Hematopoietic multipotent progenitor cell (in vitro differentiated cells): Measurements from ENCODE around the gene TBC1D20. TPM values are rescaled to one million over a fixed set of nuclear protein-coding genes. Genes with fewer than 3 reads are reported as not detected.
"Not testable (repeated sequence)": the region's sequence is repeated elsewhere in the genome, so short reads cannot be mapped to it uniquely, and the experiment has no call there.

Experiments
- DNase-seq, 3 donors: peaks; one replicate each; pipeline ENCODE4 v3.0.0-alpha.2; 2011 to 2015; ENCODE audit warnings: low read depth in 2 of 3, low spot score in 2 of 3
- total RNA-seq: library from RNA; depleted of rRNA; stranded (reverse); fragments of >200 nt; gene quantifications from one replicate; pipeline ENCODE4 v1.2.3, GENCODE V29; 2012

TBC1D20 gene
- total RNA-seq, 1 donor, result 32.9 TPM

DNA sequence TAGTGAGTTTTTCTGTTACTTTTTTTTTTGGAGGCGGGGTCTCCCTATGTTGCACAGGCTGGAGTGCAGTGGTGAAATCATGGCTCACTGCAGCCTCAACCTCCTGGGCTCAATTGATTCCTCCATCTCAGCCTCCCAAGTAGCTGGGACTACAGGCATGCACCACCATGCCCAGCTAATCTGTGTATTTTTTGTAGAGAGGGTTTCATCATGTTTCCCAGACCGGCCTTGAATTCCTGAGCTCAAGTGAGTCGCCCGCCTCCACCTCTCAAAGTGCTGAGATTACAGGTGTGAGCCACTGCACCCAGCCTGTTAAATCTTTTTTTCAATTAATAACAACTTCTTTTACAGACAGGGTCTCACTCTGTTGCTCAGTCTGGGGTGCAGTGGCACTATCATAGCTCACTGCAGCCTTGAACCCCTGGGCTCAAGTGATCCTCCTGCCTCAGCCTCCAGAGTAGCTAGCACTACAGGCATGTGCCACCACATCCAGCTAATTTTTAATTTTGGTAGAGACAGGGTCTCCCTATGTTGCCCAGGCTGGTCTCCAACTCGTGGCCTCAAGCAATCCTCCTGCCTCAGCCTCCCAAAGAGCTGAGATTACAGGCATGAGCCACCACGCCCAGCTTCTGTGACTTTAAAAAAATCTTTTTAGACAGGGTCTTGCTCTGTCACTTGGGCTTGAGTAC is 14.4 kb upstream of the TBC1D20 start:
- not testable (repeated sequence) for DNase-seq

DNA sequence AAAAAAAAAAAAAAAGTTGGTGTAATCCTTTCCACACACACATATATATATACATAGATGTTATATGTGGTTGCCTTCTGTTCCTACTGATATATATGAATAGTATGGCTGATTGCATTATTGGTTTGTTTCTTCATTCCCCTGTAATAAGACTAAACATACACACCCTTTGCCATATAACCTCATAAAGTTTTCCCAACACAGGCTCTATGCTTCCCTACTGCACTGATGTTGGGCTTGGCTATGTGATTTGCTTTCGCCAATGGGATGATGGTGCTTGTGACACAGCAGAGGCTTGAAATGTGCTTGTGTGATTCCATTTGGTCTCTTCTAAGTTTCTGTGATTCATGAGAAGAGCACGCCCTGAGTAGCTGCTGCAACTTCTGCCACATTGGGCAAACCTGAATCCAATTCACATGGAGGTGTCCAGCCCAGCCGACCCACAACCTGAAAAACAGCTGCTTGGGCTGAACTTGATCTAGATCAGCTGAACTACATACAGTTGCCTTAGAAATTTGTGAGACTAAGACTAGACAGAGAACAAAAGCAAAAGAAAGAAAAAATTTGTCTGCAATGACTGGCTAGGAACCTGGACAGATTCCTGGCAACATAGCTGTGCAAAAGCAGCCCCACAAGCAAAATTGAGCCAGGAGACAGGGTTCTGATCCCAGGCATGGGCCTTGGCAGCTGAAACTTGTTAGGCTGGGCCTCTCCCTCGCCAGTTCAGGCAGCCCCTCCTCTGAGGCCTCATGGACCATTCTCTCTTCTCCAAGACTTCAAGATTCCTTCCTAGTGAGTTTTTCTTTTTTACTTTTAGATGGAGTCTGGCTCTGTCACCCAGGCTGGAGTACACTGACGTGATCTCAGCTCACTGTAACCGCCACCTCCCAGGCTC is 13.4 kb upstream of the TBC1D20 start:
- DNase-seq, result no peak

DNA sequence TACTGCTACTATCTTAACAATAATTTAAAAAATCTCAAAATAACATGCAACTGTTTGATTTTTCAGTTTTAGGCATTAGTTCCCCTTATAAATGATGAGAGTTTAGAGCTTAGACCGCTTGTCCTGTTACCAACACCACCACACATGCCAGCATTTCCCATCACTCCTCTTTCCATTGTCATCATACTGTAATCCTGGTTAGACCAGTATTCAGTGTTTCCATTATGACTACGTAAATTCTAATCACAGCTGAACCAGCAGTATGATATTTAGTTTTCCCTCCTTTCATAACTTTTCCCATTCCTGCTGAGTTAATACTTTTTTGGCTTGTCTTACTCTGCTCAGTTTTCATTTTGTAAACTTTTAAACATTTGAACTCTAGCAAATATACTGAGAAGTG is 12.2 kb upstream of the TBC1D20 start:
- DNase-seq, result no peak

DNA sequence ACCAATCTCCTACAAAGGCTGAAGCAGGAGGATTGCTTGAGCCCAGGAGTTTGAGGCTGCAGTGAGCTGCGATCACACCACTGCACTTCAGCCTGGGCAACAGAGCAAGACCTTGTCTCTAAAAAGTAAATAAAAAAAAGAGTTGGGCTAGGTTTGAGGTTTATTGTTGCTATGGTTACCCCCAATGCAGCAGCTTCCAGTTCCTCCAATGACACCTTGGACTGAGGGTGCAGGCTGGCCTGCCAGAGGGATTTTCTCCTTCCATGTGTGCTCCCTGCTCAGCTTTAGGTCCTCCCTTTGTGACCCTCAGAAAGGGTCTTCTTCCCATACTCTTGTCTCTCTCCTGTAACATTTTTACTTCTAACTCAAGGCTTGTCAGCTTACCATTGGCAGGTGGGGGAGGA is 10.6 kb upstream of the TBC1D20 start:
- peak in 1 of 3 donors; percentile 7 for DNase-seq

DNA sequence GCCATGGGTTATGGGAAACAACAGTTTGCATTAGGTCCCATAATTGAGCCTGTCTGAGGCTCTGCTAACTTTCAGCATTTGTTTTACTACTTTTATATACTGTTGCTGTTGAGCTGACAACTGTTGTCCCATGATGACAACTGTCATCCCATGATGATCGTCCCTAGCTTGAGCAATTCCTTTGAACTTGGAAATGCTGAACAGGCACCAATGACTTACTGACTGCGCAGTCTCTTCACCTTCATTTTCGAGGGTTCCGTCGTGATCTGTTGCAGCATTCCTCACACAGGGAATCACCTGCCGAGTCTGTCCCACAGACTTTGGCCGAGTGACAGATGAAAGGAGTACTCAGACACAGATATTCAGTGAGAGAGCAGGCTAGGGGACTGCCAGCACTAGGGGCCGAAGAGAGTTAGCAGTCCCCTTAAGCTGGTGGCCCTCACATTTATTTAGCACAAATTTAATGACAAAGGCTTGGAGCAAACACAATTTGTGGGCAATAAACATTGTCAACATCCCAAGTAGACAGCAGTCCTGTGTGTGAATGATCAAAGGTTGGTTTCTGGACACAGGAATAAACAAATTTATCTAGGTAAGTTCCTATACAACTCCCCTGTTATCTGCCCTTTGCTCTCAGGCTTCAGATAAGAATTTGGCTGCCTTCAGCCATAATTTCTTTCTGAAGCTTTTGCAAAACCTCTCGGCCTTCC is 10.0 kb upstream of the TBC1D20 start:
- no peak for DNase-seq

DNA sequence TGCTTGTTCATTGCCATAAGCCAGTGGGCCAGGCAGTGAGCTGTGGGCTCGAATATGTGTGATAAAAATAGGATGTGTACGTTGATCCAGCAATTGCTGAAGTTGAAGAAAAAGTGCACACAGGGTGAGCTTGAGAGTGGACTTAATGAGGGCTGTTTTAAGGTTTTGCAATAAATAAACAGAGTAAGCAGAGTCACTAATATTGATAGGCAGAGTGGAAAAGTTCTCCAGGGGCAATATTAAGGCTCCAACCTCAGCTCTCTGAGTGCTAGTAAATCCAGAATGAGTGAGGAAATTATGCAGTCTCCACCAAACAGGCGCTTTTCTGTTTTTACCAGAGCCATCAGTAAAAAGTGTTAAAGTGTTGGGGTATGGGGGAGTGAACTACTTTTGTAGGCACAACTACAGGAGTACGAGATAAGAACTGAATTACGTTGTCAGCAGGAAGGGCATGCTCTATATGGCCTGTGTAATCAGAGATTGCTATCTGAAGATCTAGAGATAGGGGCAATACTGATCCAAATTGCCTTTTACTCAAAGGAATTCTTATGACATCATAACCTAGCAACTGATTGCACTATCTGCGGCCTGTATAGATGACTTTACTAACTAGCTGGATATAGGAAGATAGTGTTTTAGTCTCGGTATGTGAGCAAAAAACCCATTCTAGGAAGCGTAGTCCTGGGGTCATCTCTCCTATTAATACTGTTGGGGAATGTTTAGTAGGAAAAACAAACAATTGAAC is 7.6 kb upstream of the TBC1D20 start:
- no peak for DNase-seq

DNA sequence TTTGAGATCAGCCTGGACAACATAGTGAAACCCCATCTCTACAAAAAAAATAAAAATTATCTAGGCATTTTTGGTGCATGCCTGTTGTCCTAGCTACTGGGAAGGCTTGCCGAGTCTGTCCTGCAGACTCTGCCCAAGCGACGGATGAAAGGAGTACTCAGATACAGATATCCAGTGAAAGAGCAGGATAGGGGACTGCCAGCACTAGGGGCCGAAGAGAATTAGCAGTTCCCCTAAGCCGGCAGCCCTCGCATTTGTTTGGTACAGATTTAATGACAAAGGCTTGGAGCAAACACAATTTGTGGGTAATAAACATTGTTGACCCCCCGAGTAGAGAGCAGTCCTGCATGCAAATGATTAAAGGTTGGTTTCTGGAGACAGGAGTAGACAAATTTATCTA is 5.4 kb upstream of the TBC1D20 start:
- DNase-seq, result no peak

DNA sequence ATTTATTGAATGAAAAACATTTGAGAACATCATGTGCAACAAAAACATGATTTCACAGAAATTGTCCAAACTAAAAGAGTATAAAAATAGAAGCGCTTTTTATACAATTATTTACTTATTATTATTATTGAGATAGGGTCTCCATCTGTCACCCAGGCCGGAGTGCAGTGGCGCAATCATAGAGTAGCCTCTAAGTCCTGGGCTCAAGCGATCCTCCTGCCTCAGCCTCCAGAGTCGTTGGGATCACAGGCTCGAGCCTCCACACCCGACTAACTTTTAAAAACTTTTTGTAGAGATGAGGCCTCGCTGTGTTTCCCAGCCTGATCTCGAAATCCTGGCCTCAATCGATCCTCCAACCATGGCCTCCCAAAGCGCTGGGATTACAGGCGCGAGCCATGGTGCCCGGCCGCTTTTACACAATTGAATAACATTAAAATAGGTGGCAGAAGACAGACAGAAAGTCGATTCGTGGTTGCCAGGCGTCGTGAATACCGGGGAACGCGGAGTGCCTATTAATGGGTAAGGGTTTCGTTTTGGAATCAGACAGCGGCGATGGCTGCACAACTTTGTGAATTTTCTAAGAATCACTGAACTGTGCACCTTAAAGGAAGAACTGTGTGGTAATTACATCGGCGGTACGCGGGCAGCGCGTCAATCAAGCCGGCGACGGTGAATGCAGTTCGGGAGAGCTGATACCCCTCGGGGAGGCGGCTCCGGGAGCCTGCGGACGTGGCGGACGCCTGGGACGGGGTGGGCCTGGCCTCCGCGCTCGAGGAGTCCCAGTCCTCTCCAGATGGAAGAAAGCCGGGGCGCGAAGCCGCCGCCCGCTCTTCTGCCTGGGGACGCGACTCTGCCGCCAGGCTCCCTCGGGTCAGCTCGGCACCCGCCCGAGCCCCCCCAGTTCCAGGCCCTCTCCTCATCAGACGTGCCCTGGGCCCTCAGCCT is 807 bp downstream of the TBC1D20 start:
- DNase-seq, result no peak

DNA sequence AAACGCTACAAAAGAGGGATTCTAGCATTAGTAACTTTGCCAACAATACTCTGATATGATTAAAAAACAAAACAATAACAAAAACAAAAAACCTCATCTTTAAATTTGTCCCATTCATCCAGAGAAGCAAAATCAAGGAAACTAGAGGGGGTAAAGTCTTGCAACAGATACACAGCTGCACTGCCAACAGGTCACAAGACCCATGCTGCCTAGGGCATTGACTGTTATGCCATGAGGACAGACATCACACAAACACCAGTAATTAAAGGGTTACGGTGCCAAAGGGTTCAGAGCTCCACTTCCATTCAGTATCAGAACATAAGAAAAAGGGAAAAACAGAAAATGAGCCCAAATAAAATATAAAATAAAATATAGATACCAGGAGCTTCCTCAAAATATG is 1.6 kb downstream of the TBC1D20 start:
- no peak for DNase-seq

DNA sequence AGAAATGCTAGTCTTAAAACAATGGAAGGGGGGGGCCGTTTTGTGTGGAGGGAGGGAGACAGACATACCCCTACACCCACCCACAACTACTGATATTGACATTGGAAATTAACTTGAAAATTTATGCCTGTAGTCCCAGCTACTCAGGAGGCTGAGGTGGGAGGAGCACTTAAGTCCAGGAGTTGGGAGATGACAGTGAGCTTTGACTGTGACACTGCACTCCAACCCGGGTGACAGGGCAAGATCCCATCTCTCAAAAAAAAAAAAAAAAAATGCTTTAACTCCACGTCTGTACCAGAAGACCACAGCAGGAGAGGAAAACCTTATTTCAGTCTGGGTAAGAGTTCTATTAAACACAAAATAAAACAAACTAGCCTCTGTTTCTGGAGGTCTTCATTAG is 2.2 kb downstream of the TBC1D20 start:
- DNase-seq, result no peak

DNA sequence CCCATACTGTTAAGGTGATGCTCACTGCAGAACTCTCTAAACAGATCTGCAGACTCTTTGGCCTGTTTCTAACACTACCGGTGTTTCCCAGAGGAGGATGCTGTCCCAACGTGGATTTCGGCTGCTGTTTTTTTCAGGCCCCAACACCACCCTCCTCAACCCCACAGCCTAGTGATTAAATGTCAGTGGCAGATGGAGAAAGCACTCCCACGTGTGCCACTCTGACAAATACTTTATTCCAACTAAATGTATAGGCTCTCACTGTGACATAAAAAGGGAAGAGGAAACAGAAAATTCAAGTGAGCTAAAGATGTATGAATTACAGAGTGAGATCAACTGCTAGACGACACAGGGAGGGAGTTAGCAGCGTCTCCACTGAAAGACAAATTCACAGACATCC is 3.6 kb downstream of the TBC1D20 start:
- DNase-seq, result no peak

DNA sequence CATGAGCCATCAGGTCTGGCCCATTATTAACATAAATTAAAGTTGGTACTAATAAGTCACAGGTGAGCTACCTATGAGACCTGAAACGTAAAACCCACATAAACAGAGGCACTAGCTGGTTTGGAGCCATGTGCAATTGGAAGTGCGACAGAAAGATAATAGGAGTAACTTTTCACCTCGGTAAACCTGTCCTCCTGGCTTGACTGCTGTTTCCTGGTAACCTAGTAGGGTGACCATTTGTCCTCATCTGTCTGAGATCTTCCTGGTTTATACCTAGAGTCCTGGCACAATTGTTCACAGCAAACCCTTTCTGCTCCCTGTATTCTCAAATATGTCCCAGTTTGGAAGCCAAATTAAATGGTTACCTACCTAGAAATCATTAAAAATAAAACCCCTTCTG is 7.4 kb downstream of the TBC1D20 start:
- DNase-seq, result no peak

DNA sequence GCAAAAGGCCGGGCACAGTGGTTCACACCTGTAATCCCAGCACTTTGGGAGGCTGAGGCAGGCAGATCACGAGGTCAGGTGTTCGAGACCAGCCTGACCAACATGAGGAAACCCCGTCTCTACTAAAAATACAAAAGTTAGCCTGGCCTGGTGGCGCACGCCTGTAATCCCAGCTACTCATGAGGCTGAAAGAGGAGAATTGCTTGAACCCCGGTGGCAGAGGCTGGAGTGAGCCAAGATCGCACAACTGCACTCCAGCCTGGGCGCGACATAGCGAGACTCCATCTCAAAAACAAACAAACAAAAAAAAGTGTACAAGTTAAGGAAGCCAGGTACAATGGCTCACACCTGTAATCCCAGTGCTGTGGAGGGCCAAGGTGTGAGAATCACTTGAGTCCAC is 10.3 kb downstream of the TBC1D20 start:
- DNase-seq, result not testable (repeated sequence)

DNA sequence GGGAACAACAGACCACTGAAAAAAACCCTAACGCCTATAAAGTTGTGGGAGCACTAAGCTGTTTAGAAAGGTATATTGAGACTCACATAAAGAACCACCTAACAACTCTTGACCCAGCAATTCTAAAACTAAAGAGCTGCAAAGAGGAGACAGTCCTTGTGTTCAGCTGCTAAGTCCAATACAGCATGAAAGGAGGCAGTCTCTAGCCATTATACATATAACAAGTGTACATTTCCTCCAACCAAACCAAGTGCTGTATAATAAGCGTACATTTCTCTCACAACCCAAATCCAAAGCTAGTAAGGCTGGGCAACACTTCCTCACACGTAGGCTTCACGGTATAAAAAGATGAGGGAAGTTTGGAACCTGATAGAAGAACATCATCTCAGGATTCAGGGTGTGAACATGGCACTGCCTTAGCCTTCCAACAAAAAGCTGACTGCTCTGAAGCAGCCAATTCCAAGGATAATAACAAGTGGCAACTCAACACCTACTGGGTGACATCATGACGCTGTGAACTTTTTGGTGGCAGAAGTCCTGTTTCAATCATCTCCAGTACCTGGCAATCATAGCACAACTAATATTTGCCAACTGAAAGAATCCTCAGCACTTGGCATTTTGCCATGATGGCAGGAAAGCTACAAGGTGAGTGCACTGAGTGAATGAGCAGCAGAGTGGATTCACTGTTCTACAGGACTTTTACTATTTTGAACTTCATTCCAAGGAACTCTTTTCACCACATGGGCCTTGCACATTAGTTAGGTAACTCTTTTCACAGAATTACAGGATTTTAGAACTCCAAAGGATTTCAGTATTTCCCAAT is 16.6 kb downstream of the TBC1D20 start:
- DNase-seq, result no peak

DNA sequence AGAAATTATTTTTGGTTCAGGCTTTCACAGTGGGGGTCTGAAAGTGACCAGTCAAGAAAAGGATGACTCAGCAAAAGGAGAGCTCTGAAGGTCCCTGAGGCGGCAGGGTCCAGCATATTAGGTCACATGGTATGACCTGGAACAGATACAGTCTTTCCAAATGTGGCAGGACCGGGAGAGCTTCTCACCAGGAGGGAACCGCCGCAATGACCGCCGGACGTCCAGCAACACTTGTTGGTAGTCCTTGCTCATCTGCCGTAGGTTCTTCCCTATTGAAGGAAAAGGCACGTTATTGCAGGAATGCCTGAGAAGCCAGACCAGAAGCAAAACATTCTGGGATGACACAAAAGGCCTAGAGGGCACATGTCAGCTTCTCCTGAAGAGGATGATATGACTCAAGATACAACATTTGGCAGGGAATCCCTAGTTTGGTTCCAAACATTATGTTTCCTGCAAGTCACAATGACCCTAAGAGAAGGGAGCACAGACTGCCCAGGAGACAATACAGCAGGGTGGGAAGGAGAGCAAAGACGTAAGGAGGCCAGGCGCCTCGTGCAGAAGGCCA is 17.4 kb downstream of the TBC1D20 start:
- no peak for DNase-seq

DNA sequence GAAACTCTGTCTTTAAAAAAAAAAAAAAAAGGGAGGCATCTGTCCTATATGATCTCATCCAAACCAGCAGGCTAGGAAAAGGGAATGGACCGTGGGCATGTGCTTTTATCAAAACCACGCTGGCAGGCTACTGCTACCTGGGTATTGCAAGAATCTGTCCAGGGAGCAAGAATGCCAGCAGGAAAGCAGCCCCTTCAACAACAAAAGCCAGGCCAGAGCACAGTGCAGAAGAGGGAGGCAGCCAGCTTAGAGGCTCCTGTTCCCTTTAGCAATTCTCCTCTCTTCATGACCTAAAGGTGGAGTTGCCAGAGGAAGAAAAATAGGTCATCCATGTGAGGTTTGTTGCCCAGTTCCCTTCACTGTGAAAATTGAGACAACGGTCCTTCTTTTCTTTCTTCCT is 18.2 kb downstream of the TBC1D20 start:
- no peak for DNase-seq

DNA sequence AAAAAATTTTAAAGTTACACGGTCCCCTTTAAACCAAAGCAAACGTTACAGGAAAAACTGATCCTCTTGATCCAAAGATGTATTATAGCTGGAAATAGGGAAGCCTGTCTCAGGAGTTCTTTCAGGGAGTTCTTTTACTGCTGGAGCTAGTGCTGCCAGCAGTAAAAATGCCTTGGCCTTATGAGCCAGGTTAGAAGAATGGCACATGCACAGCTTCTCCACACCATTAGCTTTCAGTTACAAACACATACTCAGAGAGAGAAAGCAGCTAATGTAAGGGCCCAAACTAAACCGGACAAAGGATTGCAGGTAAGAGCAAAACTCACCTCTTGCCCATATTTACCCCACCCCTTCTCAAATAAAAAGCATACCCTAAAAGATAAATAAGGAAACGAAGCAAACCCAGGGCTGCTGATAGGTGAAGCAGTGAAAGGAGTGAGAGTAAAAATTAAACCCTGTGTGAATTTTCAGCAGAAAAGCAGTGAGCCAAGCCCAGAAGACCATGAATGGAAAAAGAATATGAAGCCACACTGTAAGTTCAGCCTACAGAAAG is 19.0 kb downstream of the TBC1D20 start:
- no peak for DNase-seq

DNA sequence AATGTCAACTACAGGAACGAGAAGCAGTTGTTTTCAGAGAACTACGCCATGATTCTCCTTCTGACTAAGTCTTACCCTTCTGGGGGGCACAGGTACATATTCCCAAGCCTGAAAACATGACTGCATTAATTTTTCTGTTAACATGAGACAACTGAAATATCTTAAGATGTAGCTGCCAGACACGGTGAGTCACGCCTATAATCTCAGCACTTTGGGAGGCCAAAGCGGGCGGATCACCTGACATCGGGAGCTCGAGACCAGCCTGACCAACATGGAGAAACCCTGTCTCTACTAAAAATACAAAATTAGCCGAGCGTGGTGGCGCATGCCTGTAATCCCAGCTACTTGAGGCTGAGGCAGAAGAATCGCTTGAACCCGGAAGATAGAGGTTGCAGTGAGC is 21.7 kb downstream of the TBC1D20 start:
- DNase-seq, result no peak
